Fibroblast of lung (primary cell): ENCODE data around the gene SP140L. TPM values are rescaled to one million over a fixed set of nuclear protein-coding genes. Genes with fewer than 3 reads are reported as not detected.
"Not testable (repeated sequence)": the region's sequence is repeated elsewhere in the genome, so short reads cannot be mapped to it uniquely, and the experiment has no call there.

Experiments
- DNase-seq, 2 donors: peaks; one replicate each; pipeline versions ENCODE4 v3.0.0 to v3.0.0-alpha.2; 2010; ENCODE audit warnings: low read depth in 2 of 2
- H2AFZ ChIP-seq: 2 replicates; pipeline ENCODE4 v1.5.1; 2012; ENCODE audit warnings: low read length, control low read depth, inconsistent platforms
- H3K27ac ChIP-seq: 2 replicates; pipeline ENCODE4 v1.5.1; 2011; ENCODE audit warnings: low read length, control low read depth; ENCODE audit not compliant: insufficient read depth
- H3K27me3 ChIP-seq: 2 replicates; pipeline ENCODE4 v1.5.1; 2011; ENCODE audit warnings: mild to moderate bottlenecking, low read length; ENCODE audit not compliant: control insufficient read depth, insufficient read depth
- H3K36me3 ChIP-seq: 2 replicates; pipeline ENCODE4 v1.5.1; 2011; ENCODE audit warnings: low read length; ENCODE audit not compliant: control insufficient read depth, insufficient read depth
- H3K4me1 ChIP-seq: 2 replicates; pipeline ENCODE4 v1.5.1; 2011; ENCODE audit warnings: low read length; ENCODE audit not compliant: control insufficient read depth, insufficient read depth; ENCODE audit errors: extremely low read depth
- H3K4me2 ChIP-seq: 2 replicates; pipeline ENCODE4 v1.5.1; 2011; ENCODE audit warnings: low read length, control low read depth; ENCODE audit not compliant: insufficient read depth; ENCODE audit errors: extremely low read depth
- H3K4me3 ChIP-seq, 4 experiments: fragments of 200-600 bp in 1 of 4; sonication (generic) in 1 of 4; replicated peaks in 1 of 4; 2 replicates each; pipeline ENCODE4 v1.5.1; 2011 to 2016; ENCODE audit warnings: low read length in 4 of 4, low read depth in 3 of 4, mild to moderate bottlenecking in 3 of 4, control low read depth in 2 of 4, inconsistent platforms in 1 of 4, mixed read lengths in 1 of 4; ENCODE audit not compliant: insufficient read depth in 1 of 4; ENCODE audit errors: control extremely low read depth in 1 of 4
- H3K79me2 ChIP-seq: 2 replicates; pipeline ENCODE4 v1.5.1; 2012; ENCODE audit warnings: mild to moderate bottlenecking, low read length, inconsistent platforms; ENCODE audit not compliant: control insufficient read depth, insufficient read depth
- H3K9ac ChIP-seq: 2 replicates; pipeline ENCODE4 v1.5.1; 2011; ENCODE audit warnings: mild to moderate bottlenecking, low read length, control low read depth; ENCODE audit not compliant: insufficient read depth
- H3K9me3 ChIP-seq: 2 replicates; pipeline ENCODE4 v1.5.1; 2012; ENCODE audit warnings: low read depth, low read length; ENCODE audit not compliant: control insufficient read depth, insufficient read depth
- H4K20me1 ChIP-seq: 2 replicates; pipeline ENCODE4 v1.5.1; 2011; ENCODE audit warnings: low read length; ENCODE audit not compliant: control insufficient read depth, insufficient read depth; ENCODE audit errors: extremely low read depth
- CTCF ChIP-seq, 2 donors: IDR thresholded peaks in 1 of 2; conservative IDR thresholded peaks in 1 of 2; 1 replicate in 1 of 2; 2 replicates in 1 of 2; pipeline ENCODE4 v1.5.1; 2011 to 2012; ENCODE audit warnings: low read length in 2 of 2, control low read depth in 1 of 2, inconsistent platforms in 1 of 2, low read depth in 1 of 2, mild to moderate bottlenecking in 1 of 2
- EZH2 ChIP-seq: IDR thresholded peaks from 2 replicates; pipeline ENCODE4 v1.5.1; 2012; ENCODE audit warnings: low read length, control low read depth, mild to moderate bottlenecking; ENCODE audit errors: missing control alignments
- polyA plus RNA-seq, 2 donors: library from polyadenylated mRNA; depleted of rRNA in 1 of 2; stranded (reverse) in 1 of 2; unstranded in 1 of 2; fragments of >200 nt; gene quantifications; 2 replicates each; pipeline ENCODE4 v1.2.1, GENCODE V29; 2011 to 2012; ENCODE audit warnings: missing spikeins in 1 of 2
- total RNA-seq: library from RNA; depleted of rRNA; stranded (reverse); fragments of >200 nt; gene quantifications from 2 replicates; pipeline ENCODE4 v1.2.1, GENCODE V29; 2014

The SP140L gene
- total and polyA plus RNA-seq, 2 donors (not counting 1 experiment from before 2014, with no cell fraction given) = 10.9 to 16.9 TPM

- no peak for DNase-seq
- Histone ChIP-seq H3K9me3 (no peaks in the 10 kb centered on the region), H3K27me3 (no peaks in the 10 kb centered on the region), H2AFZ (no peak overlapping the region), H3K4me1 (no peaks in the 10 kb centered on the region), H3K4me3 (no peak overlapping the region), H3K4me2 (no peak overlapping the region), H3K27ac (no peak overlapping the region), H4K20me1 (no peaks in the 10 kb centered on the region), H3K79me2 (no peaks in the 10 kb centered on the region), H3K36me3 (no peaks in the 10 kb centered on the region), H3K9ac (no peak overlapping the region)
- TF ChIP-seq EZH2 (no peak), CTCF (conservative IDR thresholded peaks at IDR 0.05 in 1 of 2, IDR thresholded peaks at IDR 0.05 in 1 of 2; ENCODE audit: low read depth in 1 of 2, low read length in 2 of 2) (no peak)
Observed at GRCh38 chr2:230394301-230394700, 67.3 kb downstream of the SP140L start.

GRCh38 chr2:230398698-230399097 lies 71.7 kb downstream of the SP140L start:
- not testable (repeated sequence) for H3K4me1 ChIP-seq, H3K27me3 ChIP-seq, H3K4me2 ChIP-seq, H2AFZ ChIP-seq, H3K9ac ChIP-seq, H3K9me3 ChIP-seq, H4K20me1 ChIP-seq, H3K27ac ChIP-seq, H3K4me3 ChIP-seq, H3K79me2 ChIP-seq, H3K36me3 ChIP-seq, DNase-seq

- H3K36me3 ChIP-seq = no peaks in the 10 kb centered on the region
Observed at GRCh38 chr2:230400041-230400440, 73.0 kb downstream of the SP140L start.

More at GRCh38 chr2:230400041-230400440, 73.0 kb downstream of the SP140L start:
- Histone ChIP-seq H3K9me3 (no peaks in the 10 kb centered on the region), H3K4me2 (no peak overlapping the region), H3K27ac (no peak overlapping the region), H4K20me1 (no peaks in the 10 kb centered on the region), H3K9ac (no peak overlapping the region), H3K27me3 (no peaks in the 10 kb centered on the region), H3K4me3 (no peak overlapping the region), H2AFZ (no peak overlapping the region), H3K4me1 (no peaks in the 10 kb centered on the region), H3K79me2 (no peaks in the 10 kb centered on the region)
- TF ChIP-seq EZH2 = no peak
- no peak for TF ChIP-seq CTCF (conservative IDR thresholded peaks at IDR 0.05 in 1 of 2, IDR thresholded peaks at IDR 0.05 in 1 of 2; ENCODE audit: low read depth in 1 of 2, low read length in 2 of 2)
- DNase-seq = no peak
